LHCN-M2 (cell line): ENCODE data around the gene TIAM2. TPM values are rescaled to one million over a fixed set of nuclear protein-coding genes. Genes with fewer than 3 reads are reported as not detected.

Experiments
- DNase-seq: peaks from one replicate; pipeline ENCODE4 v3.0.0-alpha.2; 2012; ENCODE audit warnings: low read depth
- total RNA-seq: library from RNA; depleted of rRNA; stranded (reverse); fragments of >200 nt; gene quantifications from 2 replicates; pipeline ENCODE4 v1.2.3, GENCODE V29; 2014

Gene TIAM2
- total RNA-seq, 1 experiment from 2014 or later: 11.9 TPM

- DNase-seq: peak; percentile 36
Measured at GRCh38 chr6:155278319-155279049, 283.4 kb downstream of the TIAM2 start.

GRCh38 chr6:155284775-155285174, 289.7 kb downstream of the TIAM2 start:
- DNase-seq: no peak

GRCh38 chr6:155287762-155288161, 292.6 kb downstream of the TIAM2 start:
- no peak for DNase-seq

GRCh38 chr6:155290491-155290890, 295.4 kb downstream of the TIAM2 start:
- no peak for DNase-seq

GRCh38 chr6:155291291-155291690, 296.2 kb downstream of the TIAM2 start:
- DNase-seq: no peak

- DNase-seq: no peak
Measured at GRCh38 chr6:155292711-155293110, 297.6 kb downstream of the TIAM2 start.

- DNase-seq: no peak
Measured at GRCh38 chr6:155297669-155298068, 302.6 kb downstream of the TIAM2 start.

- DNase-seq: no peak
Measured at GRCh38 chr6:155301867-155302266, 306.8 kb downstream of the TIAM2 start.

- DNase-seq: no peak
Measured at GRCh38 chr6:155303361-155303870, 308.3 kb downstream of the TIAM2 start.

- no peak for DNase-seq
Measured at GRCh38 chr6:155306958-155307357, 311.8 kb downstream of the TIAM2 start.
